Measurements from ENCODE around the gene TMEM190. TPM values are rescaled to one million over a fixed set of nuclear protein-coding genes. Genes with fewer than 3 reads are reported as not detected.
"Not testable (repeated sequence)": the region's sequence is repeated elsewhere in the genome, so short reads cannot be mapped to it uniquely, and the experiment has no call there.

TMEM190 gene
- polyA plus RNA-seq, 2 donors: not detected

- Histone ChIP-seq H3K27ac (ENCODE audit: low read depth in 2 of 2, low read length in 1 of 2) (no peak overlapping the region), H3K4me3 (ENCODE audit: low read depth in 1 of 2, low read length in 2 of 2) (no peak overlapping the region), H3K4me1 (ENCODE audit: control insufficient read depth in 2 of 2, insufficient read depth in 2 of 2, low read length in 1 of 2) (no peaks in the 10 kb centered on the region), H3K36me3 (ENCODE audit: control insufficient read depth in 2 of 2, insufficient read depth in 2 of 2, low read length in 1 of 2) (no peaks in the 10 kb centered on the region), H3K9me3 (ENCODE audit: control insufficient read depth in 2 of 2, insufficient read depth in 1 of 2, low read depth in 1 of 2, low read length in 1 of 2) (no peaks in the 10 kb centered on the region), H3K27me3 (ENCODE audit: control insufficient read depth in 1 of 2, insufficient read depth in 2 of 2, low read length in 2 of 2) (no peaks in the 10 kb centered on the region)
- 15% methylated on average over 7 of the region's 7 CpGs for WGBS, 2 donors
Observed at GRCh38 chr19:55418185-55418584, 41.6 kb downstream of the TMEM190 start.

GRCh38 chr19:55419103-55419502 is 42.5 kb downstream of the TMEM190 start:
- no peak overlapping the region for H3K27ac ChIP-seq (ENCODE audit: low read depth in 2 of 2, low read length in 1 of 2)
- WGBS, 2 donors: 60 to 61% methylated on average over 5 of the region's 5 CpGs
- no peak overlapping the region for H3K4me3 ChIP-seq (ENCODE audit: low read depth in 1 of 2, low read length in 2 of 2)
- H3K27me3 ChIP-seq (ENCODE audit: control insufficient read depth in 1 of 2, insufficient read depth in 2 of 2, low read length in 2 of 2): no peaks in the 10 kb centered on the region
- no peaks in the 10 kb centered on the region for H3K9me3 ChIP-seq (ENCODE audit: control insufficient read depth in 2 of 2, insufficient read depth in 1 of 2, low read depth in 1 of 2, low read length in 1 of 2)
- no peaks in the 10 kb centered on the region for H3K36me3 ChIP-seq (ENCODE audit: control insufficient read depth in 2 of 2, insufficient read depth in 2 of 2, low read length in 1 of 2)
- H3K4me1 ChIP-seq (ENCODE audit: control insufficient read depth in 2 of 2, insufficient read depth in 2 of 2, low read length in 1 of 2): no peaks in the 10 kb centered on the region

- Histone ChIP-seq H3K4me3 (ENCODE audit: low read depth in 1 of 2, low read length in 2 of 2) (no peak overlapping the region), H3K9me3 (ENCODE audit: control insufficient read depth in 2 of 2, insufficient read depth in 1 of 2, low read depth in 1 of 2, low read length in 1 of 2) (no peaks in the 10 kb centered on the region), H3K4me1 (ENCODE audit: control insufficient read depth in 2 of 2, insufficient read depth in 2 of 2, low read length in 1 of 2) (no peaks in the 10 kb centered on the region), H3K27ac (ENCODE audit: low read depth in 2 of 2, low read length in 1 of 2) (no peak overlapping the region), H3K36me3 (ENCODE audit: control insufficient read depth in 2 of 2, insufficient read depth in 2 of 2, low read length in 1 of 2) (no peaks in the 10 kb centered on the region), H3K27me3 (ENCODE audit: control insufficient read depth in 1 of 2, insufficient read depth in 2 of 2, low read length in 2 of 2) (no peaks in the 10 kb centered on the region)
- 79 to 83% methylated on average over 5 of the region's 5 CpGs for WGBS, 2 donors
Observed at GRCh38 chr19:55419624-55420236, 43.1 kb downstream of the TMEM190 start.

GRCh38 chr19:55421281-55421680 is 44.7 kb downstream of the TMEM190 start:
- WGBS, 2 donors: 63 to 66% methylated on average over 4 of the region's 4 CpGs
- not testable (repeated sequence) for H3K9me3 ChIP-seq (ENCODE audit: control insufficient read depth in 2 of 2, insufficient read depth in 1 of 2, low read depth in 1 of 2, low read length in 1 of 2); H3K4me3 ChIP-seq (ENCODE audit: low read depth in 1 of 2, low read length in 2 of 2); H3K27ac ChIP-seq (ENCODE audit: low read depth in 2 of 2, low read length in 1 of 2); H3K4me1 ChIP-seq (ENCODE audit: control insufficient read depth in 2 of 2, insufficient read depth in 2 of 2, low read length in 1 of 2); H3K27me3 ChIP-seq (ENCODE audit: control insufficient read depth in 1 of 2, insufficient read depth in 2 of 2, low read length in 2 of 2); H3K36me3 ChIP-seq (ENCODE audit: control insufficient read depth in 2 of 2, insufficient read depth in 2 of 2, low read length in 1 of 2)

- Histone ChIP-seq H3K36me3 (ENCODE audit: control insufficient read depth in 2 of 2, insufficient read depth in 2 of 2, low read length in 1 of 2) (no peaks in the 10 kb centered on the region), H3K27ac (ENCODE audit: low read depth in 2 of 2, low read length in 1 of 2) (no peak overlapping the region), H3K27me3 (ENCODE audit: control insufficient read depth in 1 of 2, insufficient read depth in 2 of 2, low read length in 2 of 2) (peaks cover 0 to 1% of the 10 kb centered on the region in 2 donors), H3K4me3 (ENCODE audit: low read depth in 1 of 2, low read length in 2 of 2) (no peak overlapping the region), H3K4me1 (ENCODE audit: control insufficient read depth in 2 of 2, insufficient read depth in 2 of 2, low read length in 1 of 2) (no peaks in the 10 kb centered on the region), H3K9me3 (ENCODE audit: control insufficient read depth in 2 of 2, insufficient read depth in 1 of 2, low read depth in 1 of 2, low read length in 1 of 2) (no peaks in the 10 kb centered on the region)
- WGBS, 2 donors: 49 to 55% methylated on average over 13 of the region's 13 CpGs
Observed at GRCh38 chr19:55423225-55424005, 46.8 kb downstream of the TMEM190 start.

- WGBS, 2 donors: 82 to 84% methylated on average over 3 of the region's 3 CpGs
- H3K27me3 ChIP-seq (ENCODE audit: control insufficient read depth in 1 of 2, insufficient read depth in 2 of 2, low read length in 2 of 2): peaks cover 0 to 3% of the 10 kb centered on the region in 2 donors
- no peaks in the 10 kb centered on the region for H3K9me3 ChIP-seq (ENCODE audit: control insufficient read depth in 2 of 2, insufficient read depth in 1 of 2, low read depth in 1 of 2, low read length in 1 of 2)
- no peaks in the 10 kb centered on the region for H3K4me1 ChIP-seq (ENCODE audit: control insufficient read depth in 2 of 2, insufficient read depth in 2 of 2, low read length in 1 of 2)
- H3K4me3 ChIP-seq (ENCODE audit: low read depth in 1 of 2, low read length in 2 of 2): no peak overlapping the region
- no peak overlapping the region for H3K27ac ChIP-seq (ENCODE audit: low read depth in 2 of 2, low read length in 1 of 2)
- H3K36me3 ChIP-seq (ENCODE audit: control insufficient read depth in 2 of 2, insufficient read depth in 2 of 2, low read length in 1 of 2): no peaks in the 10 kb centered on the region
Observed at GRCh38 chr19:55424518-55424917, 47.9 kb downstream of the TMEM190 start.

- H3K4me1 ChIP-seq (ENCODE audit: control insufficient read depth in 2 of 2, insufficient read depth in 2 of 2, low read length in 1 of 2): no peaks in the 10 kb centered on the region
- peaks cover 2 to 10% of the 10 kb centered on the region in 2 donors for H3K27me3 ChIP-seq (ENCODE audit: control insufficient read depth in 1 of 2, insufficient read depth in 2 of 2, low read length in 2 of 2)
- 71 to 73% methylated on average over 2 of the region's 2 CpGs for WGBS, 2 donors
- no peak overlapping the region for H3K27ac ChIP-seq (ENCODE audit: low read depth in 2 of 2, low read length in 1 of 2)
- H3K9me3 ChIP-seq (ENCODE audit: control insufficient read depth in 2 of 2, insufficient read depth in 1 of 2, low read depth in 1 of 2, low read length in 1 of 2): no peaks in the 10 kb centered on the region
- no peaks in the 10 kb centered on the region for H3K36me3 ChIP-seq (ENCODE audit: control insufficient read depth in 2 of 2, insufficient read depth in 2 of 2, low read length in 1 of 2)
- no peak overlapping the region for H3K4me3 ChIP-seq (ENCODE audit: low read depth in 1 of 2, low read length in 2 of 2)
Observed at GRCh38 chr19:55426042-55426441, 49.4 kb downstream of the TMEM190 start.

Other genes with a start within 250 kb of the TMEM190 start
- 10 to 100 TPM in 1 of 2 donors, 1 to 10 TPM in 1; 6.1 to 10.9 TPM for gene TNNT1, start 227.6 kb upstream of the TMEM190 start, polyA plus RNA-seq
- gene TNNI3, start 219.1 kb upstream of the TMEM190 start, polyA plus RNA-seq: 1 to 10 TPM; 1.0 to 2.6 TPM
- gene DNAAF3, start 210.2 kb upstream of the TMEM190 start, polyA plus RNA-seq: 1 to 10 TPM in 1 of 2 donors, under 1 TPM in 1; 0.44 to 1.1 TPM
- gene SYT5, start 196.5 kb upstream of the TMEM190 start, polyA plus RNA-seq: under 1 TPM in 1 of 2 donors, not detected in 1; 0.05 TPM
- gene PTPRH, start 167.3 kb upstream of the TMEM190 start, polyA plus RNA-seq: under 1 TPM; 0.10 to 0.19 TPM
- 1 to 10 TPM; 2.3 to 6.0 TPM for gene TMEM86B, start 148.1 kb upstream of the TMEM190 start, polyA plus RNA-seq
- 10 to 100 TPM; 29.8 to 30.6 TPM for gene PPP6R1, start 117.8 kb upstream of the TMEM190 start, polyA plus RNA-seq
- 10 to 100 TPM; 30.9 to 44.9 TPM for gene HSPBP1, start 96.7 kb upstream of the TMEM190 start, polyA plus RNA-seq
- gene BRSK1, start 92.8 kb upstream of the TMEM190 start, polyA plus RNA-seq: 1 to 10 TPM in 1 of 2 donors, under 1 TPM in 1; 0.96 to 1.0 TPM
- under 1 TPM in 1 of 2 donors, not detected in 1; 0.12 TPM for gene TMEM150B, start 51.5 kb upstream of the TMEM190 start, polyA plus RNA-seq
- gene KMT5C, start 37.0 kb upstream of the TMEM190 start, polyA plus RNA-seq: 1 to 10 TPM; 5.0 to 9.4 TPM
- gene COX6B2, start 22.1 kb upstream of the TMEM190 start, polyA plus RNA-seq: under 1 TPM; 0.48 to 0.53 TPM
- not detected for gene GARIN5B, start 13.6 kb upstream of the TMEM190 start, polyA plus RNA-seq
- gene IL11, start 6.4 kb upstream of the TMEM190 start, polyA plus RNA-seq: under 1 TPM; 0.47 to 0.51 TPM
- gene TMEM238, start 7.5 kb downstream of the TMEM190 start, polyA plus RNA-seq: under 1 TPM; 0.49 to 0.98 TPM
- 1,000 to 10,000 TPM; 2,179 to 2,435 TPM for gene RPL28, start 9.1 kb downstream of the TMEM190 start, polyA plus RNA-seq
- gene UBE2S, start 31.0 kb downstream of the TMEM190 start, polyA plus RNA-seq: 10 to 100 TPM; 12.8 to 24.1 TPM
- gene SHISA7, start 66.5 kb downstream of the TMEM190 start, polyA plus RNA-seq: under 1 TPM in 1 of 2 donors, not detected in 1; 0.01 TPM
- gene ISOC2, start 84.8 kb downstream of the TMEM190 start, polyA plus RNA-seq: 10 to 100 TPM; 38.6 to 95.2 TPM
- gene C19orf85, start 87.9 kb downstream of the TMEM190 start, polyA plus RNA-seq: under 1 TPM in 1 of 2 donors, not detected in 1; 0.04 TPM
- 1 to 10 TPM; 3.8 to 7.0 TPM for gene ZNF628, start 99.8 kb downstream of the TMEM190 start, polyA plus RNA-seq
- 1 to 10 TPM; 4.2 to 6.8 TPM for gene NAT14, start 108.4 kb downstream of the TMEM190 start, polyA plus RNA-seq
- gene SSC5D, start 111.6 kb downstream of the TMEM190 start, polyA plus RNA-seq: 1 to 10 TPM in 1 of 2 donors, under 1 TPM in 1; 0.92 to 1.0 TPM
- not detected for gene SBK2, start 160.3 kb downstream of the TMEM190 start, polyA plus RNA-seq
- gene SBK3, start 168.7 kb downstream of the TMEM190 start, polyA plus RNA-seq: under 1 TPM; 0.09 to 0.18 TPM
- gene ZNF579, start 204.0 kb downstream of the TMEM190 start, polyA plus RNA-seq: 1 to 10 TPM; 3.4 to 4.4 TPM
- gene FIZ1, start 222.7 kb downstream of the TMEM190 start, polyA plus RNA-seq: 10 to 100 TPM in 1 of 2 donors, 1 to 10 TPM in 1; 7.2 to 10.9 TPM
- 10 to 100 TPM; 24.6 to 30.5 TPM for gene ZNF524, start 223.5 kb downstream of the TMEM190 start, polyA plus RNA-seq
- gene ZNF865, start 228.8 kb downstream of the TMEM190 start, polyA plus RNA-seq: 1 to 10 TPM; 4.3 to 5.9 TPM
- gene ZNF784, start 247.7 kb downstream of the TMEM190 start, polyA plus RNA-seq: 1 to 10 TPM; 5.2 to 5.9 TPM